Skeletal muscle tissue (tissue), 4 donors: Measurements from ENCODE around the gene IGFBP5. TPM values are rescaled to one million over a fixed set of nuclear protein-coding genes. Genes with fewer than 3 reads are reported as not detected.

Experiments
- H3K27ac ChIP-seq: one replicate; pipeline ENCODE4 v1.7.0; 2013; ENCODE audit warnings: mild to moderate bottlenecking, low read depth, low read length, inconsistent platforms
- H3K27me3 ChIP-seq, 3 donors: one replicate each; pipeline ENCODE4 v1.7.0; 2013; ENCODE audit warnings: low read length in 3 of 3; ENCODE audit not compliant: control insufficient read depth in 3 of 3, insufficient read depth in 3 of 3
- H3K36me3 ChIP-seq, 3 donors: one replicate each; pipeline ENCODE4 v1.7.0; 2013; ENCODE audit warnings: low read length in 3 of 3; ENCODE audit not compliant: control insufficient read depth in 3 of 3, insufficient read depth in 3 of 3
- H3K4me1 ChIP-seq, 3 donors: one replicate each; pipeline ENCODE4 v1.7.0; 2013; ENCODE audit warnings: low read length in 3 of 3, mild to moderate bottlenecking in 3 of 3; ENCODE audit not compliant: control insufficient read depth in 3 of 3, insufficient read depth in 3 of 3
- H3K4me3 ChIP-seq, 3 donors: one replicate each; pipeline ENCODE4 v1.7.0; 2013; ENCODE audit warnings: low read length in 3 of 3
- H3K9ac ChIP-seq, 3 donors: one replicate each; pipeline ENCODE4 v1.7.0; 2013; ENCODE audit warnings: low read length in 3 of 3, mild to moderate bottlenecking in 3 of 3, moderate library complexity in 2 of 3, low read depth in 1 of 3
- H3K9me3 ChIP-seq, 3 donors: one replicate each; pipeline ENCODE4 v1.7.0; 2013; ENCODE audit warnings: low read length in 3 of 3; ENCODE audit not compliant: control insufficient read depth in 3 of 3
- total RNA-seq: library from RNA; depleted of rRNA; stranded (reverse); fragments of >200 nt; gene quantifications from one replicate; pipeline ENCODE4 v1.2.3, GENCODE V29; 2014
- donor health status: Osteomylitis.

Gene IGFBP5
- total RNA-seq, 1 donor from 2014 or later: 260 TPM

GRCh38 chr2:216716109-216716508, 20.8 kb upstream of the IGFBP5 start:
- no peak overlapping the region for H3K27ac ChIP-seq
- no peak overlapping the region for H3K4me3 ChIP-seq
- H3K36me3 ChIP-seq: no peaks in the 10 kb centered on the region
- H3K4me1 ChIP-seq: peaks cover 7 to 23% (median 15%) of the 10 kb centered on the region in 3 donors
- no peak overlapping the region for H3K9ac ChIP-seq
- peaks cover 0 to 3% (median 0%) of the 10 kb centered on the region in 3 donors for H3K27me3 ChIP-seq
- no peaks in the 10 kb centered on the region for H3K9me3 ChIP-seq

GRCh38 chr2:216715402-216715974, 20.1 kb upstream of the IGFBP5 start:
- Histone ChIP-seq H3K27me3 (peaks cover 0 to 3% (median 0%) of the 10 kb centered on the region in 3 donors), H3K4me1 (peaks cover 13 to 23% (median 21%) of the 10 kb centered on the region in 3 donors), H3K4me3 (no peak overlapping the region), H3K9me3 (no peaks in the 10 kb centered on the region), H3K9ac (no peak overlapping the region), H3K36me3 (no peaks in the 10 kb centered on the region), H3K27ac (no peak overlapping the region)

GRCh38 chr2:216714376-216714775, 19.0 kb upstream of the IGFBP5 start:
- peaks cover 13 to 23% (median 23%) of the 10 kb centered on the region in 3 donors for H3K4me1 ChIP-seq
- peak overlapping the region; percentile 68 for H3K27ac ChIP-seq

GRCh38 chr2:216713691-216714336, 18.5 kb upstream of the IGFBP5 start:
- peak overlapping the region; percentile 68 for H3K27ac ChIP-seq
- H3K36me3 ChIP-seq: no peaks in the 10 kb centered on the region
- peaks cover 0 to 3% (median 0%) of the 10 kb centered on the region in 3 donors for H3K27me3 ChIP-seq
- H3K9me3 ChIP-seq: no peaks in the 10 kb centered on the region
- peaks cover 13 to 23% (median 23%) of the 10 kb centered on the region in 3 donors for H3K4me1 ChIP-seq
- peak overlapping the region in 1 of 3 donors; percentile 3 for H3K9ac ChIP-seq
- no peak overlapping the region for H3K4me3 ChIP-seq

More at GRCh38 chr2:216714376-216714775, 19.0 kb upstream of the IGFBP5 start:
- H3K9me3 ChIP-seq: no peaks in the 10 kb centered on the region
- peak overlapping the region in 1 of 3 donors; percentile 3 for H3K9ac ChIP-seq
- no peak overlapping the region for H3K4me3 ChIP-seq
- peaks cover 0 to 3% (median 0%) of the 10 kb centered on the region in 3 donors for H3K27me3 ChIP-seq
- no peaks in the 10 kb centered on the region for H3K36me3 ChIP-seq

DNA sequence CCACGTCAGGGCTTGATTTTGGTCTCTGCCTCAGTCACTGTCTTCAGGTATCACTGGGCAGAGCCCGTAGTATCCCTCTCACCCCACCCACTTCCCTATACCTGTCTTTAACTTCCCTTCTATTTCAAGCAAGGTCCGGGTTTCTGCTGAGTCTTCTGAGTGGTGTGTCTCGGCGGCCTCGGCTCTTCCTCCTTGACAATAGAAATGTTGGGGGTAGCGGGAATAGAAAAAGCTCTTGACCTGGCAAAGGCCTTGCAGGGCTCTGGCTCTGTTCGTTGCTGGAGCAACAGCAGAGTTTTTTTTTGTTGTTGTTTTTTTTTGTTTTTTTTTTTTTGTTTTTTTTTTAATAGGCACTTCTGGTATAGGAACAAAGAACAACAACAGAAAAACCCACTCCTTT, 16.0 kb upstream of the IGFBP5 start:
- peaks cover 10 to 21% (median 16%) of the 10 kb centered on the region in 3 donors for H3K4me1 ChIP-seq

GRCh38 chr2:216710551-216711301, 15.4 kb upstream of the IGFBP5 start:
- Histone ChIP-seq H3K9ac (peak overlapping the region in 1 of 3 donors; percentile 34), H3K4me3 (no peak overlapping the region), H3K27me3 (no peaks in the 10 kb centered on the region)

More for the DNA sequence above, 16.0 kb upstream of the IGFBP5 start:
- Histone ChIP-seq H3K9me3 (no peaks in the 10 kb centered on the region), H3K4me3 (no peak overlapping the region), H3K27me3 (no peaks in the 10 kb centered on the region), H3K9ac (peak overlapping the region in 1 of 3 donors; percentile 34), H3K27ac (peak overlapping the region; percentile 68), H3K36me3 (no peaks in the 10 kb centered on the region)

DNA sequence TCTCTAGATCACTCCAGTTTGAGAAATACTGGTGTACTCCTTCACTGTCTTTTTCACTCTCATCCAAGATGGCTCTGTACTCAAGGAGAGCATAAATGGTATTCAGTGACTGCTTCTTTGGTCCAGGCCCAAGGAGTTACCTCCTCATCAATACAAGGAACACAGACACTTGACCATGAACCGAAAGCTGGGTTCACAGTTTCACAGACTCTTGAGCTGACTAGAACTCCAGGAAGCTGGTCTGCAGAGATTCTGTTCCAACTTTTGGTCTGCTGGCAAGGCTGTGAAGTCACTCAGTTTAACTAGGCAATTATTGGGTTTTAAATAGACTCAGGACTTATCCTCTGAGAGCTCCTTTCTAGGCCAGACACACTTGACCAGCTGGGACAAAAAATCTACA, 7.4 kb upstream of the IGFBP5 start:
- Histone ChIP-seq H3K9me3 (no peaks in the 10 kb centered on the region), H3K27ac (peak overlapping the region; percentile 15), H3K9ac (no peak overlapping the region), H3K4me1 (peaks cover 20 to 36% (median 36%) of the 10 kb centered on the region in 3 donors), H3K27me3 (no peaks in the 10 kb centered on the region), H3K36me3 (no peaks in the 10 kb centered on the region), H3K4me3 (no peak overlapping the region)

More at GRCh38 chr2:216710551-216711301, 15.4 kb upstream of the IGFBP5 start:
- Histone ChIP-seq H3K27ac (peak overlapping the region; percentile 68), H3K36me3 (no peaks in the 10 kb centered on the region), H3K9me3 (no peaks in the 10 kb centered on the region), H3K4me1 (peaks cover 6 to 16% (median 15%) of the 10 kb centered on the region in 3 donors)

DNA sequence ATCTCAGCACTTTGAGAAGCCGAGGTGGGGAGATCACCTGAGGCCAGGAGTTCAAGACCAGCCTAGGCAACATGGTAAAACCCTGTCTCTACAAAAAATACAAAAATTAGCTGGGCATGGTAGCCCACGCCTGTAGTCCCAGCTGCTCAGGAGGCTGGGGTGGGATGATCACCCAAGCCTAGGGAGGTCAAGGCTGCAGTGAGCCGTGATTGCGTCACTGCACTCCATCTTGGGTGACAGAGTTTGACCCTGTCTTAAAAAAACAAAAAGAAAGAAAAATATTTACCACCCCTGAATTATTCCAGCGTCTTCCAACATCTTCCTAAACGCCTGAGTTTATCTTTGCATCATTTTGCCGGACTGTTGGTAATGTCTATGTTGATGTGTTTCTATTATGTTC, 6.2 kb upstream of the IGFBP5 start:
- no peak overlapping the region for H3K9ac ChIP-seq
- peaks cover 27 to 41% (median 38%) of the 10 kb centered on the region in 3 donors for H3K4me1 ChIP-seq
- no peaks in the 10 kb centered on the region for H3K9me3 ChIP-seq
- no peaks in the 10 kb centered on the region for H3K36me3 ChIP-seq
- no peak overlapping the region for H3K27ac ChIP-seq
- H3K27me3 ChIP-seq: no peaks in the 10 kb centered on the region
- H3K4me3 ChIP-seq: no peak overlapping the region

DNA sequence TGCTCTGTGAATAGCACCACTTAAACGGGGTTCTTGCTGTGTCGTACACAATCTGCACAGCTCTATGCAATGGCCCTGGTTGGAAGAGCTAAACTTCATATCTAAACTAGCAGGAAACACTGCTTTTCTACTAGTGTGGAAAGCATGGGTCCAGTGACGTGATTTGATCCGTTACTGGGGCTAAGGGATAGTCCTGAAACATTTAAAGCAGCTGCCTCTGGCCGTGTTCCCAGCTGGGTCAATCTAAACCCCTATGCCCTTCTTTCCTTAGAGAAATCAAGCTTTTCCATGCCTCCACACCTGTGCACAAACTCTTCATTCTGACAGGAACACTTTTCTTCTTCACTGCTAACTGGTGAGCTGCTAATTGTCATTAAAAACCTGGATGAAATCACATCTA, 5.4 kb upstream of the IGFBP5 start:
- H3K4me1 ChIP-seq: peaks cover 32 to 48% (median 40%) of the 10 kb centered on the region in 3 donors
- peak overlapping the region; percentile 70 for H3K27ac ChIP-seq

More for the DNA sequence above, 5.4 kb upstream of the IGFBP5 start:
- Histone ChIP-seq H3K4me3 (no peak overlapping the region), H3K36me3 (no peaks in the 10 kb centered on the region), H3K9me3 (no peaks in the 10 kb centered on the region), H3K27me3 (no peaks in the 10 kb centered on the region), H3K9ac (peak overlapping the region in 2 of 3 donors; percentile 44 to 47)
